Testis (tissue), 2 donors: ENCODE data around the gene DAZAP2.
A peak's percentile ranks its signal among the peaks of the same experiment; 100 is the strongest.

Experiments used
- POLR2A ChIP-seq: fragments of 450-650 bp; IDR thresholded peaks from one replicate; pipeline ENCODE4 v1.6.1; 2017; ENCODE audit warnings: antibody characterized with exemption, mild to moderate bottlenecking, moderate library complexity
- TF ChIP-seq, protein P1 (sequence below), 3 experiments: fragments of 450-650 bp in 2 of 3; fragments of 200-600 bp in 1 of 3; sonication (generic) in 1 of 3; IDR thresholded peaks; one replicate each; pipeline ENCODE4 v1.5.1; 2016 to 2019; ENCODE audit warnings: antibody characterized with exemption in 3 of 3, mild to moderate bottlenecking in 2 of 3, moderate library complexity in 1 of 3

DNA sequence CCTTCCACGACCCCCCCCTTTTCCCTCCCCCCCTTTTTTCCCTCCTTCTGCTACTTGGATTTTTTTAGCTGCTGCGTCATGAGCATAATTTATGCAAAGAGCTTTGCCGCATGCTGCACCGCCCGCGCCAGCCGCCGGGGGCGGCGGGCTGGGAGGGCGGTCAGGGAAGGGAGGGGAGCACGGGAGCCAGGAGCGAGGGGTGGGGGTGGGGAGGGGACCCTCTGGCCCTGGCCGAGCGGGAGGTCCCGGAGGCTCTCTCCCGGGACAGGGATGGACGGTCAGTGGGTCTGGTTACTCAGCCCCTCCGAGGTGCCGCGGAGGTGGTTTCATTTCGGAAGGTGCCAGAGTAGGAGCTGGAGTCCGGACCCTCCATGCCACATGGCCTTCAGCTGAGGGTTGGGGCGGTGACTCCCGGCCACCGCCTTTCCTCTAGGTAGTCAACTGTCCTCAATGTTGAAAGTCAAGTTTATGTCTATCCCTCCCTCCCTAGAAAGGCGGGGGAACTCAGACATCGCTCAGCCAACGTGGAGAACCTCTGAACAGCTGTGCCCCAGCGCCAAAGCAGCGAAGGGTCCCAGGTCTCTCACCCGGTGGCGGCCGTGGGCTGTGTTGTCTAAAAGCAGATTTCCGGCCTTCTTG, 20.5 kb upstream of the DAZAP2 start, which contains the start of gene POU6F1:
- TF ChIP-seq, protein P1, sequence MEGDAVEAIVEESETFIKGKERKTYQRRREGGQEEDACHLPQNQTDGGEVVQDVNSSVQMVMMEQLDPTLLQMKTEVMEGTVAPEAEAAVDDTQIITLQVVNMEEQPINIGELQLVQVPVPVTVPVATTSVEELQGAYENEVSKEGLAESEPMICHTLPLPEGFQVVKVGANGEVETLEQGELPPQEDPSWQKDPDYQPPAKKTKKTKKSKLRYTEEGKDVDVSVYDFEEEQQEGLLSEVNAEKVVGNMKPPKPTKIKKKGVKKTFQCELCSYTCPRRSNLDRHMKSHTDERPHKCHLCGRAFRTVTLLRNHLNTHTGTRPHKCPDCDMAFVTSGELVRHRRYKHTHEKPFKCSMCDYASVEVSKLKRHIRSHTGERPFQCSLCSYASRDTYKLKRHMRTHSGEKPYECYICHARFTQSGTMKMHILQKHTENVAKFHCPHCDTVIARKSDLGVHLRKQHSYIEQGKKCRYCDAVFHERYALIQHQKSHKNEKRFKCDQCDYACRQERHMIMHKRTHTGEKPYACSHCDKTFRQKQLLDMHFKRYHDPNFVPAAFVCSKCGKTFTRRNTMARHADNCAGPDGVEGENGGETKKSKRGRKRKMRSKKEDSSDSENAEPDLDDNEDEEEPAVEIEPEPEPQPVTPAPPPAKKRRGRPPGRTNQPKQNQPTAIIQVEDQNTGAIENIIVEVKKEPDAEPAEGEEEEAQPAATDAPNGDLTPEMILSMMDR (IDR thresholded peaks at IDR 0.05), result peak; percentile 19 to 57 (median 45)
- TF ChIP-seq POLR2A, result no peak
